NCI-H446 (cell line): ENCODE results near the gene ALG14.
"Not testable (repeated sequence)": the region's sequence is repeated elsewhere in the genome, so short reads cannot be mapped to it uniquely, and the experiment has no call there.

Source experiments
- DNase-seq, 2 experiments: peaks; one replicate each; lab custom pipeline; 2025; lab: John Stamatoyannopoulos, UW

Gene ALG14

DNA sequence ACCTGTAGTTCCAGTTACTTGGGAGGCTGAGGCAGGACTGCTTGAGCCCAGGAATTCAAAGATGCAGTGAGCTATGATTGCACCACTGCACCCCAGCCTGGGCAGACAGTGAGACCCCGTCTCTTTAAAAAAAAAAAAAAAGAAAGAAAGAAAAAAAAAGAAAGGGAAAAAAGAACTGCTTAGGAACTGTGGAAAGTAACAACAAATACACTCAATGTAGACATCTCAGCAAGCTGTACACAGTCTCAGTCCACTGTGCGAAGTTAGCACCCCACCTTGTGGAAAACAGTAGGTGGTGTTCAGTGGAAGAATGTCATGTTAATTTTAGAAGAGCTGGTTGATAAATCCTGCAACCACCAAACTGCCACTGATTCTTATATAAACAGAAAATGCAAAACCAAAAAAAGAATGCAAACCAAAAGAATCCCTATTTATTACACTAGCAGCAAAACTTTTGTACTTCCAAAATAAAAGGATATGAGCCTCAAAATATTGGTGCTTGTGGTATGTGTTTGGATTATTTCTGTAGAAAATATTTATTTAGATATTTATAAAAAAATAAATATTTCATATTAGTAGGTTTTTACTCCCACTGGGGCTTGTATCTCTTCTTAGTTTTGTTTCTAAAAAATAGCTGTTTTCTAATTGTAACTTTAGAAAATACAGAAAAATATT, 31.1 kb downstream of the ALG14 start:
- peak; percentile 48 to 80 for DNase-seq

DNA sequence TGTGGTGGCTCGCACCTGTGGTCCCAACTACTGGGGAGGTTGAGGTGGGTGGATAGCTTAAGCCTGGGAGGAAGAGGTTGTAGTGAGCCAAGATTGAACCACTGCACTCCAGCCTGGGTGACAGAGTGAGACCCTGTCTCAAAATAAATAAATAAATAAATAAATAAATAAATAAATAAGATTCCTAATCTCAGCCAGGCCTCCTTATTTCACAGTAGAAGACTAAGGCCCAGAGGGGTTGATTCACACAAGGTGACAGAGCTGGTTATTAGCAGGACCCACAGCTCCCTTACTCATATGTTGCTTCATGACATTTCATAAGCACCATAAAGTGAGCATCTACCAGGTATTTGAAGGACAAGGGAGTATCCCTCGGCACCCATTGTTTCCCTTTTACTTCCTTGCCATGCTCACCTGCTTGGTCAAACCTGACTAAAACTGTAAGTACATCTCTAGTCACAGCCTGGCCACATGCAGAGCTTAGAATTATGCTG, 32.7 kb downstream of the ALG14 start:
- no peak for DNase-seq

DNA sequence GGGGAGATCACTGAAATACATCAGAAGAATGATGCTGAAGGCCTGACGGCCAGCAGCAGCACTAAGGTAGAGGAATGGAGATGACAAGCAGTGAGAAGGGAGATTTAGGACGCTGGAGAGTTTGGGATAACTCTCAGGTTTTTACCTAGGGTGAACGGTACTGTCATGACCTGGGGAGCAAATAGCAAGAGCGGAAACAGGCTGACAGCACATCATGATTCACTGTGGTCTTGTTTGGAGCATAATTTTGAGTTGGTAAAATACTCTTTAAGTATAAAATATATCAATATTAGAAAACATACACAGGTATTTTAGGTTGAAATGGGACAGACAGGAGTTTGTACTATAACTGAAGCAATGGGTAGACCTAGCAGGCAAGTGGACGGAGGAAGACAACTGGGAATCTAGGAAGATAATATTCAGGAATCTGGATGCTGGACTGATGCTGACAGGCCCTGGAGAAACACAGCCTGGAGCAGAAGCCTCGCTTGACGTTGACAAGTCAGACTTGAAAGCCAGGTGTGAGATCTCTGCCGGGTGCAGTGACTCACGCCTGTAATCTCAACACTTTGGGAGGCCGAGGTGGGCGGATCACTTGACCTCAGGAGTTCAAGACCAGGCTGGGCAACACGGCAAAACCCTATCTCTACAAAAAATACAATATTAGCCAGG, 33.3 kb downstream of the ALG14 start:
- no peak for DNase-seq

DNA sequence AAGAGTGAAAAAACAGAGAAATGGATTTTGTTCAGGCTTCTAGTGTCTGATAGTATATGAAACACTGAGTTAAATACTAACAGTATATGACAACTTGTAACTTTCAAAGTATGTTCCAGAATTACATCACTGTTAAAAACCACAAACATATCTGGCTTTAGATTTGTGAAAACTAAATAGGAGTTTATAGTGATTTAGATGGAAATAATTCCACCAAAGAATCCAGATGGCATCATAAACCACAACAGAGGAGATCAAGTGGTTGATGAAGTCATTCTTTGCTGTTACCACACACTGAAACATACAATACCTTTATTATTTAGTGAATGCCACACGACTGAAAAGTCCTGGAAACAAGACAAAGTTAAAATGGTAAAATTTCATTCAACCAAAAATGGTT, 37.2 kb downstream of the ALG14 start:
- DNase-seq: no peak

DNA sequence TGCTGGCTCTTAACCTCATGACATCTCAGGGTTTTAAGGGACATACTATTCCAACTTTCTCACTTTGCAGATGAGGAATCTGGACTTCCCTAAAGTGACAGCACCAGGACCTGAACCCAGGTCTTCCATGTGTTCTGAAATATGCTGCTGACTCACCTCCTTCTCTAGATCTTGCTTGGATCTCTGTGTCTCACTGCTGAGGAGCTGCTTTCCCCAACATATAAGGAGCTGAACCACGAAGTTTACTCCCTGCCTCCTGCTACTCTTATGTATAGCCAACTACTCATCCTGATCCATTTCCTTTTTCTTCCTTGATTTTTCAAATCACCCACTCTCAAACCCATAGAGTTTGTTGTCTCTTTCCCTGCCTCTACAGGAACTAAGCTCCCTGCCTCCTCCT, 38.2 kb downstream of the ALG14 start:
- no peak for DNase-seq

DNA sequence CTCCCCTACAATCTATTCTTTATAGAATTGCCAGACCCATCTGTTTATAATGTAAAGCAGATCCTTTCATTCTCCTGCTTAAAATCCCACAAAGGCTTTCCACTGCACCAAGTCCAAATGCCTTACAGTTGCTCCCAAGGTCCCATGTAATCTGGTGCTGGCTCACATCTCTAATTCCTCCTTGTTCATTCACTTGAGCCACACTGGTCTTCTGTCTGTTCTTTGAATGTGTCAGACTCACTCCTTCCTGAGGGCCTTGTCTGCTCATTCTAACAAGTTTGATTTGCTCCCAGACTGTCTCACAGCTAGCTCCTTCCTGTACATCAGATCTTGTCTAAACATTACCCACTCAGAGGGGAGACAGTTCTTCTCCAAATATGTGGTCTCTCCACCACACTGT, 38.9 kb downstream of the ALG14 start:
- DNase-seq: no peak

DNA sequence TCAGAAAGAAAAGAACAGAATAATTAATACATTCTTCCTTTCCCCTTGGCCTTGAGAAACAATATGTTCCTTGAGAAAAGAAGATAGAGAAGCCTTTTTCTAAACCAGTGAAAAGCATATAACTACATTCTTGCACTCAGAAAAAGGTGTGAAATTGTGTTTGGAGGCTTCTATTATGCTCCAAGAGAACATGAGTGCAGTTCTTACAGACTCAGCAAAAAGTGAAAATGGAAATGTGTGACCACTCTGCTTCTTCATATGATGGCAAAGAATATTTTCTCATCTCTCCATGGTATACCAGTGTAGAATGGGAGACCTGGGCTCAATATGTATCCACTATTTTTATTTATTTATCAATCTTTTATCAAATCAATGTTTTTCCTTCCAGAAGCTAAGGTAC, 43.2 kb downstream of the ALG14 start:
- DNase-seq: no peak

DNA sequence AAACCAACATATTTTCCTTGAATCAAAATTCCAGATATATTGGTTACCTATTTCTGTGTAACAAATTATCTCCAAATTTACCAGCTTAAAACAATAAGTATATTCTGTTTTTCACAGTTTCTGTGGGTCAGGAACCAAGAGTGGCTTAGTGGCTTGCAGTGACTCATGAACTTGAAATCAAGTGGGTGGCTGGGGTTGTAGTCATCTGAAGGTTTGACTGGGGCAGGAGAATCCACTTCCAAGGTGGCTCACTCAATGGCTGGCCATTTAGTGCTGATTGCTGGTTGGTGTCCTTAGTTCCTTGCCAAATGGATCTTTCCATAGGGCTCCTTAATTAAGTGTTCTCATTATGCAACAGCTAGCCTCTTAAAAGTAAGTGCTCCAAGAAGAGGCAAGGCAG, 43.8 kb downstream of the ALG14 start:
- DNase-seq: no peak

DNA sequence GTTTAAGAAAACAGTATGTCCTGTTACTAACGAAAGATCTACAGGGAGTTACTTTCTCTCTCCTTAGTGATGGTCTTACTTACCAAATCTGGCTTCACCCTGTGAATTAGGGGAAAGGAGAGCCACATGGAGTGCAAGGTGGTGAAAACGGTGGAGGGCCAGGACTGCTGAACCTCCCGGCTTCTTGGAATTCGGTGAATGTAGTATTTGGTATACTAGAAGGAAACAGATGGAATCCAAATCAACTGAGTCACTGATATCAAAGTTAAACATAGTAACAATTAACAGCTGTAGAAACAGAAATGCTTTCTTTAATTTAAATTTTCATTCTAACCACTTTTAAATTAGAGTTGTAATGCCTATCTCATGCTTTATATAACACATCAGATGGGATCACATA, 45.7 kb downstream of the ALG14 start:
- no peak for DNase-seq

DNA sequence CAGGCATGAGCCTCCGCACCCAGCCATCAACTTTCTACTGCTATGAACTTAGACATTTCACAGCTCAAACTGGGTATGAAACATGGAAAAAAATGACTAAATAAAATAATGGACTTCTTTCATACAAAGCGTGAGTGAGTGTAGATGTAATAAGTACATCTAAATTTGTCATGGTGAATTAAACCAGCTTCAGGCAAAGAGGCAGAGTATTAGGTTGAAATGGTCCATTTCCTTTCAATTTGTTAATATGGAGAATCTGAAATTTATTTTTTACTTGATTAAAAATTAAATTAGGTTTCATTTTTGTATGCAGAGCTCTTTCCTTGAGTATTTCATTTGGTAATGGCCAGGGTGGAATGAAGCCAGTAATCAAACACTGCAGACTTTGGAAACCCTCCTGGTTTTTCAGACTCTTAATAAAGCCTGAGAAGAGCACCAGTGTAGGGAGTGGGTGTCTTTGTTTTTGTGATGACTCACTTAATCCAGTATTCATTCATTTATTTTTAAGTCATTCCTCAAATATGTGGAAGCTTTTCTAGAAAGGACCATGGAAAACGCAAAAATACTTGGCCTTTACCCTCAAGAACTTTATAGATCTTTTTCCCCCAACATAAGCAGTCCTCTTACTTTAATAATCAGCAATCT, 49.2 kb downstream of the ALG14 start:
- peak; percentile 5 to 52 for DNase-seq

DNA sequence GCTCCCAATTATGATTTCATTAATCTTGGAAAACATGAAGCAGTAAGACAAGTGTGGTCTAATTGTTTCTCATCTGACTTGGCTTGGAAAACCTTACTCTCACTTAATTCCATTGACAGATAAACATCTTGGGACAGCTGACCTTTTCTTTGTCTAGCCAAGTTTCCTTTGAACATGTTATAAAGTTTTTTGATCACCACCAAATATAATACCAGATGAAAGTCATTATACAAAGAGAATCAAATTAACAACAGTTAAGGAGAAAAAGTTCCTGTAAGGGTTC, 50.2 kb downstream of the ALG14 start:
- DNase-seq: no peak

DNA sequence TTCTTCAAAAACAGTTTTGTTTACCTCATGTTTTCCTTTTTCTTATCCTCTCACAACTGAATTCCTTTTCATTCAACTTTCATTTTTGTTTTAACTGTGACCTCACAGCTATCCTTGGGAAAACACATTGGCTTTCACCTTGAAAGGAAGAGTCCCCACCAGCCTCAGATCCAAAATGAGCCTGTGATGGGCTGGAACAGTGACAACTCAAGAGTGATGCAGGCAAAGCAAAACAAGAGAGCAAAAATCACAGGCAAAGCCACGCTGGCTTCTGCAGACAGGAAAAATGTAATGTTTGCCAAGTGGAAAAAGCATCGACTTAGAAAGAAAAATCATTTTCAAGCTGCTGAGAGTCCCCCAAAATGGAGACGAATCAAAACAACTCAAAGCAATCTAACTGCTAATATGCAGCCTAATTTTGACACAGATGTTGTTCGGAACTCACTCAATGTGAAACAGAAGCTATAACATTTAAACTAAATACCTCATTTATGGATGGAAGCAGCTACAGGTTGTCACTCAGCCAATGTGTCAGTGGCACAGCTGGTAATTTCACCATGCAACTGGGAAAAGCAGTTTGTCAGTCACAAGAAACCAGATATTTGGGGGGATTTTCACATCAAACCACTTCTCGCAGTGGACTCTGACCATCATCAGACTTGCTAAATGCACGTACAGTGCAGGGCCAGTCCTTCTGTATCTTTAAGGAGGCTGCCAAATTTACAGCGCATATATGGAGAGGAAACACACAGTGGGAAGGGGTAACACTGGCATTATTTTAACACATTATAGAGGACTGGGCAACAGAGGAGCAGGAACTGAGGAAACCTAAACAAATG, 50.7 kb downstream of the ALG14 start:
- DNase-seq: peak; percentile 23 to 48

DNA sequence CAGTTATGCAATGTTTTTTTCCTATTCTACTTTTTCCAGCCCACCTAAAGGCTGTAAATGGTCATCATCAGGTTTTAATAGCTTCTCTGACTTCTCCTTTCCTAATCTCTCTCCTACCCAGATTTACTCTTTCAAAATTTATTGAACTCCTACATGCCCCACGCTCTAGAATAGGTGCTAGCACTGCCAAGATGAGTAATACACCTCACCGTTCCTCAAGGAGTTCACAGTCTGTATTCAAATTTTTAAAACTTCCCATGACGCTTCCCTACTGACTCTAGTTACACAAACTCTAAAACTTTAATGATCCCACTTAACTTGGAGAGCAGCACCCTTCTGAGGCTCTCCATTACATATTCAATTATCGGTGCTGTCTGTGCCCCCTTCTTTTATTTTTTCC, 51.6 kb downstream of the ALG14 start:
- DNase-seq: no peak

DNA sequence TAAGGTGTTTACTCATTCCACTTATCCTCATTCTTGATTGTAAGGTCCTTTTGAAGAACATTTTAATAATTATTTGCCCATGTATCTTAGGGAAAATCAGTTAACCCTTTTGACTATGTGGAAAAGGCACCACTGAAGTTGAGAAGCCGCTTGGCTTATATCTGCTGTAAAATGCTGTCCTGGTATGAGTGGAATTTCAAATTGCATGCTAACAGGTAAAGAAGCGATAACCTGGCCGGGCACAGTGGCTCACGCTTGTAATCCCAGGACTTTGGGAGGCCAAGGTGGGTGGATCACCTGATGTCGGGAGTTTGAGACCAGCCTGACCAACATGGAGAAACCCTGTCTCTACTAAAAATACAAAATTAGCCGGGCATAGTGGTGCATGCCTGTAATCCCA, 53.3 kb downstream of the ALG14 start:
- not testable (repeated sequence) for DNase-seq

DNA sequence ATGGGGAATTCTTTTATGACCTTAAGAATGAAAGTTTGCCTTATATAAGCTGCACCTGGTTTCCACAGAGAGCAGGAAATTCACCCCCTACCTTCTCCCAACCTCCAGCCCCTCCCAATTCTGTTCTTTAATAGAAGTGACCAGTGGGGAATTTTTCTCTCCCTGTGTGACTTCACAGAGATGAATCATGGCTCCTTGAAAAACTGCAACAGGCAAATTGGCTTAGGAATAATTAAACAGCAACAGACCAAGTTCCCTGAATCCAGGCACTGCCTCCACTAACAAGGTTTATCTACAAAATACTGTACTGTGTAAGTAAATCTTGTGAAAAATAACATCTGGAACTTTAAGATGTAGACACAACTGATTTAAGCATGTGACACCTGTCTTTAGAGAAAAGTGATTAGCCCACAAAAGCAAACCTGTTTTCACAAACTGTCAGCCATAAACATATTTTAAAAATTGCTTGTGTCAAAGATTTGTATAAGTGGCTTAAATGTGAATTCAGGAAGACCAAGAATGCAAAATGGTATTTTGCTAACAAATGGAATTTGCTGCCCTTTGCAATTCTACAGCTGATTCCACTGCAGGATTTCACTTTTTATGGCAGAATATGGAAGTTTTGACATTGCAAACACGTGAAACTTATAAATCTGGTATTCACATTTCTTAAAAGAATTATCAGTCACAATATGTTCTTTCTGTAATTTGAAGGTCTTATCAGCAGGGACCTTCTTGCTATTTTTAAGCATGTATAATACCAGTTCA, 54.0 kb downstream of the ALG14 start:
- no peak for DNase-seq

DNA sequence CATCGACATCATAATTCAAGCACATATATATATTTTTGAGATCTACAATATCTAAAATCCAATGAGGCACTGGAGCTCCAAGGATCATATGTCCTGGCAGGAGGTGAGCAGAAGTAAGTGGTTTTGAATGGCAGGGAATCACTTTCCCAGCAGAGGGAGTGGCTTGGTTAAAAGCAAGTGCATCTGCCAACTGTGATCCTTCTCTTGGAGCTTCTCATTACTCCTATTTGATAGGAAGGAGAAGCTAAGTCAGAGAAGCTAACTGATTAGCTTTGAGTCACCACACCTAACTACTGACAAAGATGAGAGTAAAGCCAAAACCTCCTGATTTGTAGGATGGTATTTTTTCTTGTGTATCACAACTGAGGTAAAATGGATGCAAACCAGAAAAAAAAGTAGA, 55.0 kb downstream of the ALG14 start:
- DNase-seq: peak in 1 of 2 experiments; percentile 67

DNA sequence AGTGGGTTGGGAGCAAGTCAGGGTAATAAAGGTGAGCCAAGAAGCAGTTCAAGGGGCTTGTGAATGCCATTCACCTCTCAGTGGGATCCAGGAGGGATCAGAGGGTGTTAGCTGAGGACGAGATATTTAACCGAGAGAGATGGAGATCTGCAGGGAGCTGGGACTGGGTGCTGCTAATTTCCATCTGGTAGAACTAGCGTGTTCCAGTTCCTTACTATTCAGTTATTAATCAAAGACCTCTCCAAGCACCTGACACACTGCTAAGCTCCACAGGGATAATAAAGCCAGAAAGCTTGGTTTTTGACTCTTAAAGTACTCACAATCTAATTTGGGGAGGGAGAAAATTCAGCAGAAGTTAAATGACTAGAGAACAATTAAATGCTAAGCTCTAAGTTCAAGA, 57.7 kb downstream of the ALG14 start:
- no peak for DNase-seq

DNA sequence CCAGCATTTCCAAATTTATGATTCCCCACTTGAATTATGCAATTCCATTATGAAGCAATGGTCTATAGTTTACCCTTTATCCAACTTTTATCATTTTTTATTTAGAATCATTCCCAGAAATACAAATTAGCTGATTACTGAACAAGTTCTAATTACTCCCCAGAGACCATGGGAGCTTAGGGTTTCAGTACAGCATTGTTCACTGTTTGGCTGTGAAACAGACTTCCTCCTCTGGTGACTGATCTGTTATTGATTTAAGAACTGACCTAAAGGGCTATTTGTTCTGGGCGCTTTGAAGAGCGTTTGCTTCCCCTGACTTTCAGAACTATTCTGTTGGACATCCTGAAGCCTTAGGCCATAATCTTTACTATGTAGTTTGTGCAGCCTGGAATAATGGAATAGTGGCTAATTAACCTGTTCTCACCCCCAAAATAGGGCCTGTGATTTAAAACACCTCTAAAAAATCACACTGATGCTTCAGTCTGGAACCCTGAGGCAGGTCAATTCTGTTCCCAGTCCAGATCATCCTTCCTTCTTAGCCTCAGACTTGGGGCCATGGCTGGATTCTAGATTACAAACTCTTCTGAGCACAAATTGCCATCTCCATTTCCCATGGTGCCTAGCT, 58.7 kb downstream of the ALG14 start:
- DNase-seq: peak in 1 of 2 experiments; percentile 40

DNA sequence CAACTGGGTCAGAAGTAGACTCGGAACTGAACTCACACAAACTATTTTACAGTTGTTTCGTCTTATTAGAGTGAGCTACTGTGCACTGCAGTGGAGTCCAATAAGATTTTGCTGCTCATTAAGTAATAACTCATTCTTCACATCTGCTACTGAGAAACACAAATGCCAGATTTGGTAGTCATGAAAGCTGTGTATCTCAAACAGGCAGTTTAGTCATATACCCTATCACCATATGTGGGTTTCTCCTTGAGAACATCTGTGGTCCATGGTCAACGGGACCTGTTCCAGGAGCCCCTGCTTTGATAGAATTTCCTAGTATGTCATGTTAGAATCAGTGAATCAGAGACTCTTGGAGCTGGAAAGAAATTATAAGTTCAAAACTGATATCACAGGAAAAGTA, 60.4 kb downstream of the ALG14 start:
- DNase-seq: peak; percentile 48 to 88

DNA sequence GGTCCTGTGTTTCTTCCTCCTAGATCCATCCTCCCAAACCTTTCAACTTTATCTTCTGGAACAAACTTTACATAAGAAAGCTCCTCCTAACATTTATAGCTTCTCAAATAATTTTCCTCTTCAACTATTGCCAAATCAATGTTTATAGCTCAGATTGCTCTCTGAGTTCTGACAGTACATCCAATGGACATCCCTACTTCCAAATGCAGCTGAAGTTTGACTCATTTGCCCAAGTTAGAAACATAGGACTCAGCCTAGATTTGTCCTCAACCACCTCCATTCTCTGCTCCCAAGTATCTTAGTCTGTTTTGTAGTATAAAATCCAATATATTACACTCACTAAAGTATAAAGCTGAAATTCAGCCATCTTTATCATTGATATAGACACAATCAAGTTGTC, 62.6 kb downstream of the ALG14 start:
- no peak for DNase-seq

DNA sequence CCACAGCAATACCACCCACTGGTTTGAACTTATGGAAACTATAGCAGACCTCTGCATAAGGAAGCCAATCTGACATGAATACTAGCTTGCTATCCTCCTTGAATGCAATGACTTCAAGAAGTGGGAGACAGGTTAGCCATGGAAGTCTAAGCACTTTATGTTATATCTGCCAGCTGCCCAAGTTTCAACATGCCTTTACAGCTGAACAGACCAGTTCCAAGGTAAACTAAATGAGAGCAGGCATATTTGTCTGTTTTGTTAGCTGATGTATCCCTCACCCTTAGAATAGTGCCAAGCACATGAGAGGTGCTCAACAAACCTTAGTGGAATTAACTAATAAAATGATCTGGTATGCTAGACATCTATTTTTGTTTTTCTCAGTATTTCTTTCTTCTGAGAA, 65.1 kb downstream of the ALG14 start:
- no peak for DNase-seq
